Measurements from ENCODE around the gene STX3.
"Not testable (repeated sequence)": the region's sequence is repeated elsewhere in the genome, so short reads cannot be mapped to it uniquely, and the experiment has no call there.

STX3 gene

DNA sequence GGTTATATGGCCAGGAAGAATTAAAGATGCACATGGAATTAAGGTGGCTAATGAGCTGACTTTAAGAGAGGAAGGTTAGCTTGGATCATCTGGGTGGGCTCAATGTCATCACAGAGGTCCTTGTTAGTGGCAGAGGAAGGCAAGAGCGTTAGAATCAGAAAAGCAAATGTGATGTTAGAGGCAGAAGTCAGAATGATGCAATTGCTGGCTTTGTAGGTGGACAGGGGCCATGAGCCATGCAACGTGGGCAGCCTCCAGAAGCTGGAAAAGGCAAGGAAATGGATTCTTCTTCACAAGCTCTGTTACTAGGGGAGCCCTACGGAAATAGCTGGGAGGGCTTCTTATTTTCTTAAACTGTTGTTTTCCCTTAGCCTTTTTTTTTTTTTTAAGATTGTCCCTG lies 92.5 kb downstream of the STX3 start:
- no peak for DNase-seq

DNA sequence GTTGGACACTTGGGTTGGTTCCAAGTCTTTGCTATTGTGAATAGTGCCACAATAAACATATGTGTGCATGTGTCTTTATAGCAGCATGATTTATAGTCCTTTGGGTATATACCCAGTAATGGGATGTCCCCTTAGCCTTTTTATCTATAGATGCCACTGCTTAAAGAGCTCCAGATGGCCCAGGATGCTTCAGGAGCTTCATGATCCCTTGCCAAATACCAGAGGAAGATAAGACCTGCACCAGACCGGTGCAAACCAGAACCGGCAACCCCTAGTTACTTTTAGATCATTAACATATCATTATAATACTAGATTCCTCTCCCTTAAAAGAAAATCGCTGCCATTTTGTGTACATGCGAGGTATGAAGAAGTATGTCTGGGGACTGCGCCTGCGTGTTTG lies 93.3 kb downstream of the STX3 start:
- not testable (repeated sequence) for DNase-seq

DNA sequence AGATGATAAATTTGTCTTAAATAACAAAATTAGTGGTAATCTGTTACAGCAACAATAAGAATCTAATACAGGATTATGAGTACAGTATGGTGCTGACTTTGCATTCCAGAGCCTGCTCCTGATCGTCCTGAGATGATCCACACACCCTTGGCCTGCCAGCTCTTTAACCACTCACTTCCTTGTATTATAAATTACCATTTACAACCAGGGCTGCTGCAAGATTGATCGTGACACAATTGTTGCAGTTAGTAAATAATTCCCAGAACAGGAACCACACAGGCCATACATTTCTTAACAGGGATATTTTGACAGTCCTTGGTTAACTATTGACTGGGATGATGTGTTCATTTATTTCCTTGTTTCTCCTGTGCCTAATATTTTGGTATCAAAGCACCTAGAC lies 94.0 kb downstream of the STX3 start:
- no peak for DNase-seq

DNA sequence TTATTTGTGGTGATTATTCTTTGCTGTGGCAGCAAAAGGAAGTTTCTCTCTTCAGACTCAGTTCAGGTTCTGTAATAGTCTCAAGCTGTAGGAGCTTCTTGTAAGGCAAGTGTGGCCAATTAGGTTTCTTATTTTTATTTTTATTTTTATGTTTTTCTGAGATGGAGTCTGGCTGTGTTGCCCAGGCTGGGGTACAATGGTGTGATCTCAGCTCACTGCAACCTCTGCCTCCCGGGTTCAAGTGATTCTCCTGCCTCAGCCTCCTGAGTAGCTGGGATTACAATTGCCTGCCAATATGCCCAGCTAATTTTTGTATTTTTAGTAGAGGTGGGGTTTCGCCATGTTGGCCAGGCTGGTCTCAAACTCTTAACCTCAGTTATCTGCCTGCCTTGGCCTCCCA lies 94.4 kb downstream of the STX3 start:
- DNase-seq: not testable (repeated sequence)

DNA sequence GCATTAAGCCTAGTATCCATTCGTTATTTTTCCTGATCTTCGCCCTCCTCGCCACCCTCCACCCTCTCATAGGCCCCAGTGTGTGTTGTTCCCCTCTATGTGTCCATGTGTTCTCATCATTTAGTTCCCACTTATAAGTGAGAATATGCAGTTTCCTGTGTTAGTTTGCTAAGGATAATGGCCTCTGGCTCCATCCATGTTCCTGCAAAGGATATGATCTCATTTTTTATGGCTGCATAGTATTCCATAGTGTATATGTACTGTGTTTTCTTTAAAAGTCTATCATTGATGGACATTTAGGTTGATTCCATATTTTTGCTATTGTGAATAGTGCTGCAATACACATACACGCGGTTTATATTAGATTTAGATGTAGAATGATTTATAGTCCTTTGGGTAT lies 96.2 kb downstream of the STX3 start:
- DNase-seq: not testable (repeated sequence)

DNA sequence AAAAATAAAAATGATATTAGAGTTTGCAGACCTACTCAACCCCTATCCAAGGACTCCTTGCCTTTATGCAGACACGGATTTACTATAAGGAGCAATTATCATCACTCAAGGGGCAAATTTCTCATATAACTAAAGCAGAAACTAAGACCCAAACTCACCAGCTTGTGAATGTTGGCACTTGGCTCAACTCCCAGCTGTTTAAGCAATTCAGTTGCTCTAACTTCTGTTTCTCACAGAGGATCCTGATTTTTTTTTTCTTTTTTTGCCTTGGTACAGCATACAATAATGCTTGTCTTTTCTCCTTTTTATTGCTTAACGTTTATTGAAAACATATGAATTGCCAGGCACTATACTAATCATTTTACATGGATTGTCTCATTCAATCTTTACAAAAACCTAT lies 99.7 kb downstream of the STX3 start:
- DNase-seq: no peak
